Thyroid gland (tissue), 4 donors: Measurements from ENCODE around the gene TNIK. TPM values are rescaled to one million over a fixed set of nuclear protein-coding genes. Genes with fewer than 3 reads are reported as not detected.

ENCODE experiments used
- DNase-seq, 2 donors: peaks; one replicate each; pipeline ENCODE4 v3.0.0-alpha.2; 2019
- H3K27ac ChIP-seq, 3 donors: fragments of 200-600 bp; sonication (generic); 1 replicate in 2 of 3; 2 replicates in 1 of 3; pipeline ENCODE4 v1.5.1; 2016 to 2019; ENCODE audit warnings: mild to moderate bottlenecking in 1 of 3, moderate library complexity in 1 of 3
- H3K27me3 ChIP-seq: fragments of 200-600 bp; sonication (generic); one replicate; pipeline ENCODE4 v1.5.1; 2019
- H3K36me3 ChIP-seq, 2 donors: fragments of 200-600 bp; sonication (generic); one replicate each; pipeline ENCODE4 v1.5.1; 2016 to 2019
- H3K4me1 ChIP-seq, 2 donors: fragments of 200-600 bp; sonication (generic); one replicate each; pipeline ENCODE4 v1.5.1; 2017 to 2019
- H3K4me3 ChIP-seq, 3 donors: fragments of 200-600 bp; sonication (generic); replicated peaks in 1 of 3; 1 replicate in 2 of 3; 2 replicates in 1 of 3; pipeline ENCODE4 v1.5.1; 2016; ENCODE audit warnings: mild to moderate bottlenecking in 1 of 3
- H3K9me3 ChIP-seq: fragments of 200-600 bp; sonication (generic); one replicate; pipeline ENCODE4 v1.5.1; 2017
- POLR2A ChIP-seq, 2 donors: fragments of 450-650 bp; IDR thresholded peaks; one replicate each; pipeline ENCODE4 v1.6.1; 2017; ENCODE audit warnings: antibody characterized with exemption in 2 of 2, mild to moderate bottlenecking in 2 of 2, moderate library complexity in 1 of 2
- WGBS, 2 donors: methylation state at CpG; one replicate each; pipeline ENCODE4 v1.1.5; 2017; 5-methylcytosine and 5-hydroxymethylcytosine counted together
- intact Hi-C: fragments of 100-400 bp; cut with DNase I; formaldehyde crosslinking; loops from one replicate; pipeline ENCODE4 v1.15.1; 2023
- total RNA-seq, 4 donors: library from RNA; depleted of rRNA; stranded (reverse); fragments of >200 nt; gene quantifications; one replicate each; pipeline ENCODE4 v1.2.3, GENCODE V29; 2016
- TF ChIP-seq, protein P1 (sequence below), 6 experiments: fragments of 200-600 bp in 3 of 6; fragments of 450-650 bp in 3 of 6; sonication (generic) in 3 of 6; IDR thresholded peaks; one replicate each; pipeline ENCODE4 v1.5.1; 2016 to 2019; ENCODE audit warnings: antibody characterized with exemption in 6 of 6, mild to moderate bottlenecking in 2 of 6, inconsistent platforms in 1 of 6, moderate library complexity in 1 of 6

Gene TNIK
- total RNA-seq, 4 donors from 2014 or later = 29.7 to 84.1 (median 48.9) TPM

DNA sequence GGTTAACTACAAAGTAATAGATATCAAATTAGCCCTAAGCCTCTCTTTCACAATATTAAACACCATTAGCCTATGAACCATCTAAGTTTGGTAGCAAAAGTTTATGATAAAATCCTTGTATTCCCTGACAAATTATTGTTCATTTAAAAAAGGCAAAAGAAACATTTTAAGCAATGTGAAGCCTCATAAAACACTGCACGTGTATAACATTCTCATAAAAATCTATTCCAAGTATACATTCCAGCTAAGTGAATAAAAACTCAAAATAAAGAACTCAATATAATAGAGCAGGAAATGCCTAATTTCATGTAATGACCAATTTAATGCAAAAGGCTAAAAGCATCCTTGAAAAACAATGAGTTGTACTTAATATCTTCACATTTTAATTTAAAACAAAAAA lies 27.7 kb downstream of the TNIK start:
- Histone ChIP-seq H3K4me3 (no peak overlapping the region), H3K4me1 (no peaks in the 10 kb centered on the region), H3K27me3 (no peaks in the 10 kb centered on the region), H3K36me3 (no peaks in the 10 kb centered on the region), H3K9me3 (no peaks in the 10 kb centered on the region), H3K27ac (no peak overlapping the region)
- intact Hi-C loops = no loop called here
- no peak for DNase-seq
- 75 to 79% methylated on average over 1 of the region's 1 CpG for WGBS, 2 donors
- no peak for TF ChIP-seq POLR2A (IDR thresholded peaks at IDR 0.05)
- TF ChIP-seq, protein P1, sequence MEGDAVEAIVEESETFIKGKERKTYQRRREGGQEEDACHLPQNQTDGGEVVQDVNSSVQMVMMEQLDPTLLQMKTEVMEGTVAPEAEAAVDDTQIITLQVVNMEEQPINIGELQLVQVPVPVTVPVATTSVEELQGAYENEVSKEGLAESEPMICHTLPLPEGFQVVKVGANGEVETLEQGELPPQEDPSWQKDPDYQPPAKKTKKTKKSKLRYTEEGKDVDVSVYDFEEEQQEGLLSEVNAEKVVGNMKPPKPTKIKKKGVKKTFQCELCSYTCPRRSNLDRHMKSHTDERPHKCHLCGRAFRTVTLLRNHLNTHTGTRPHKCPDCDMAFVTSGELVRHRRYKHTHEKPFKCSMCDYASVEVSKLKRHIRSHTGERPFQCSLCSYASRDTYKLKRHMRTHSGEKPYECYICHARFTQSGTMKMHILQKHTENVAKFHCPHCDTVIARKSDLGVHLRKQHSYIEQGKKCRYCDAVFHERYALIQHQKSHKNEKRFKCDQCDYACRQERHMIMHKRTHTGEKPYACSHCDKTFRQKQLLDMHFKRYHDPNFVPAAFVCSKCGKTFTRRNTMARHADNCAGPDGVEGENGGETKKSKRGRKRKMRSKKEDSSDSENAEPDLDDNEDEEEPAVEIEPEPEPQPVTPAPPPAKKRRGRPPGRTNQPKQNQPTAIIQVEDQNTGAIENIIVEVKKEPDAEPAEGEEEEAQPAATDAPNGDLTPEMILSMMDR (IDR thresholded peaks at IDR 0.05) = no peak

DNA sequence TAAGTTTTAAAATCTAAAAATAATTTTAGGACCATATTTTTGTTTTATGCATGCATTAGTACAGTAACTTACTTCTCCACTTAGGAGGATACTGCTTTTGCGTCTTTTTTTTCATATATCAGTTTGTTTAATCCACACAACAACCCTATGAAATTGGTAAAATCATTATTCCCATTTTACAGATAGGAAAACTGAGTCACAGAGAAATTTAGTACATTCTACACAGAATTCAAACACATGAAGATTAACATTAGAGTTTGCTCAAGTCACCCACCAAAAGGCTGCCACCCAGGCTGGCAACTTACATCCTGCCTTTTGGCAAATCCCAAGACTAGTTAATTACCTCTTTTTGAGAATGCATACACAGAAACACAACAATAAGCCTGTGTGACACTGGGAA lies 28.7 kb downstream of the TNIK start:
- Histone ChIP-seq H3K4me3 (no peak overlapping the region), H3K9me3 (no peaks in the 10 kb centered on the region), H3K27ac (no peak overlapping the region), H3K4me1 (no peaks in the 10 kb centered on the region), H3K36me3 (no peaks in the 10 kb centered on the region), H3K27me3 (no peaks in the 10 kb centered on the region)
- WGBS, 2 donors = 93 to 96% methylated on average over 1 of the region's 1 CpG
- TF ChIP-seq POLR2A (IDR thresholded peaks at IDR 0.05) = no peak
- TF ChIP-seq, protein P1 (IDR thresholded peaks at IDR 0.05) = no peak
- intact Hi-C loops = no loop called here
- no peak for DNase-seq

DNA sequence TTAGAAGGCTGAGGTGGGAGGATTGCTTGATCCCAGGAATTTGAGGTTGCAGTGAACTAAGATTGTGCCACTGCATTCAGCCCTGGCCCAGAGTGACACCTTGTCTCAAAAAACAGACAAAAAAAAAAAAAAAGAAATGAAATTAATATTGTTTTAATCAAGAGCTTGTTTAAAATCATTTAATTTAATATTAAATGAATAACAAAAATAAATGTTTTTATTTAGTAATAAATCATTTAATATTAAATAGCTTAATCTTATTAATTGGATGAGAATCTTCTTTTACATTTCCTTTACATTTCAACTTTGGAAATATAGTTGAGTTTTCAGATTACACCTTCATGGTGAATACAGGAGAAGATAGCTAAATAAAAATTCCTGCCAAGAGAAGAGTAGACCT lies 29.7 kb downstream of the TNIK start:
- Histone ChIP-seq H3K27ac (no peak overlapping the region), H3K27me3 (no peaks in the 10 kb centered on the region), H3K4me1 (no peaks in the 10 kb centered on the region), H3K9me3 (no peaks in the 10 kb centered on the region), H3K4me3 (no peak overlapping the region), H3K36me3 (no peaks in the 10 kb centered on the region)
- no peak for DNase-seq
- TF ChIP-seq, protein P1 (IDR thresholded peaks at IDR 0.05) = no peak
- no peak for TF ChIP-seq POLR2A (IDR thresholded peaks at IDR 0.05)
- intact Hi-C loops = no loop called here

GRCh38 chr3:171429635-171430034 lies 30.6 kb downstream of the TNIK start:
- 95 to 97% methylated on average over 2 of the region's 2 CpGs for WGBS, 2 donors
- H3K4me3 ChIP-seq = no peak overlapping the region
- H3K9me3 ChIP-seq = no peaks in the 10 kb centered on the region
- intact Hi-C loops = no loop called here
- no peaks in the 10 kb centered on the region for H3K4me1 ChIP-seq
- H3K36me3 ChIP-seq = no peaks in the 10 kb centered on the region
- DNase-seq = no peak
- TF ChIP-seq, protein P1 (IDR thresholded peaks at IDR 0.05) = no peak
- no peak for TF ChIP-seq POLR2A (IDR thresholded peaks at IDR 0.05)
- H3K27ac ChIP-seq = no peak overlapping the region
- no peaks in the 10 kb centered on the region for H3K27me3 ChIP-seq

- intact Hi-C loops = no loop called here
These were observed 31.3 kb downstream of the TNIK start for GRCh38 chr3:171428892-171429291.

More at GRCh38 chr3:171428892-171429291, 31.3 kb downstream of the TNIK start:
- Histone ChIP-seq H3K27me3 (no peaks in the 10 kb centered on the region), H3K9me3 (no peaks in the 10 kb centered on the region), H3K4me3 (no peak overlapping the region), H3K36me3 (no peaks in the 10 kb centered on the region), H3K4me1 (no peaks in the 10 kb centered on the region), H3K27ac (no peak overlapping the region)
- TF ChIP-seq POLR2A (IDR thresholded peaks at IDR 0.05) = no peak
- TF ChIP-seq, protein P1 (IDR thresholded peaks at IDR 0.05) = no peak
- DNase-seq = no peak
- 92 to 95% methylated on average over 3 of the region's 3 CpGs for WGBS, 2 donors
